ENCODE measurements around the gene ADGRL2. TPM values are rescaled to one million over a fixed set of nuclear protein-coding genes. Genes with fewer than 3 reads are reported as not detected.

Gene ADGRL2
- total and polyA plus RNA-seq, 2 donors (not counting 3 experiments of a cell fraction or from before 2014, with no cell fraction given), result 32.7 to 46.1 TPM

DNA sequence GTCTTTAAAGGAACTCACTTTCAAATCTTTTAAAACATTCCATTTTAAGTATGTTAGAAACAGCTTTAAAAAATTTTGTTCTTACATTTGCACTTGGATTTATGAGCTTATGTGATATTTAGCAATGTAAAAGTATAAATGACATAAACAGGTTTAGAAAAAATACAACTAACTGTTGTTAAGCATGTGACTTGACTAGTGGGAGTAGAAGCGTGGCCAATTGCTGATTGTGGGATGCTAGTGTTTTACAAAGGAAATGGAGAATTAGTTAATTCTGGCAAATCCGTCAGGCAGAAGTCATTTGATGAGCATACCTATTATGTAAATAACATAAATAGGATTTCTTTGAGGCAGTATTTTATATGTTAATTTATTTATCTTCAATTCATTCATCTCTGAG, 175.8 kb downstream of the ADGRL2 start:
- H3K4me3 ChIP-seq (replicated peaks in 1 of 3; ENCODE audit: insufficient read depth in 1 of 3, low read depth in 1 of 3, low read length in 3 of 3), result no peak overlapping the region
- no peaks in the 10 kb centered on the region for H3K27me3 ChIP-seq (ENCODE audit: control insufficient read depth in 2 of 2, insufficient read depth in 2 of 2, low read length in 2 of 2)
- POLR2A ChIA-PET, result no interaction called here
- no TSS peak for BruUV-seq (replicated peaks)
- H3K9me1 ChIP-seq (replicated peaks; ENCODE audit: control insufficient read depth, extremely low read depth, insufficient read depth, low read length), result no peaks in the 10 kb centered on the region
- H3K27ac ChIP-seq (ENCODE audit: insufficient read depth, low read depth, low read length), result no peak overlapping the region
- no peak overlapping the region for H3K4me2 ChIP-seq (ENCODE audit: insufficient read depth, low read length)
- no peak overlapping the region for H2AFZ ChIP-seq (ENCODE audit: low read depth, low read length)
- no peaks in the 10 kb centered on the region for H3K9me3 ChIP-seq (replicated peaks; ENCODE audit: control insufficient read depth, insufficient read depth, low read length)
- FAIRE-seq (no peak), DNase-seq (ENCODE audit: low read depth, low spot score) (no peak)
- no peak overlapping the region for H3K9ac ChIP-seq (replicated peaks; ENCODE audit: extremely low read depth, insufficient read depth, low read length)
- no peaks in the 10 kb centered on the region for H3K36me3 ChIP-seq (ENCODE audit: control insufficient read depth in 2 of 2, extremely low read depth in 1 of 2, insufficient read depth in 2 of 2, low read length in 2 of 2)
- TF ChIP-seq, protein P1, sequence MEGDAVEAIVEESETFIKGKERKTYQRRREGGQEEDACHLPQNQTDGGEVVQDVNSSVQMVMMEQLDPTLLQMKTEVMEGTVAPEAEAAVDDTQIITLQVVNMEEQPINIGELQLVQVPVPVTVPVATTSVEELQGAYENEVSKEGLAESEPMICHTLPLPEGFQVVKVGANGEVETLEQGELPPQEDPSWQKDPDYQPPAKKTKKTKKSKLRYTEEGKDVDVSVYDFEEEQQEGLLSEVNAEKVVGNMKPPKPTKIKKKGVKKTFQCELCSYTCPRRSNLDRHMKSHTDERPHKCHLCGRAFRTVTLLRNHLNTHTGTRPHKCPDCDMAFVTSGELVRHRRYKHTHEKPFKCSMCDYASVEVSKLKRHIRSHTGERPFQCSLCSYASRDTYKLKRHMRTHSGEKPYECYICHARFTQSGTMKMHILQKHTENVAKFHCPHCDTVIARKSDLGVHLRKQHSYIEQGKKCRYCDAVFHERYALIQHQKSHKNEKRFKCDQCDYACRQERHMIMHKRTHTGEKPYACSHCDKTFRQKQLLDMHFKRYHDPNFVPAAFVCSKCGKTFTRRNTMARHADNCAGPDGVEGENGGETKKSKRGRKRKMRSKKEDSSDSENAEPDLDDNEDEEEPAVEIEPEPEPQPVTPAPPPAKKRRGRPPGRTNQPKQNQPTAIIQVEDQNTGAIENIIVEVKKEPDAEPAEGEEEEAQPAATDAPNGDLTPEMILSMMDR (IDR thresholded peaks at IDR 0.05; ENCODE audit: extremely low read depth in 1 of 2, insufficient read depth in 1 of 2, low read depth in 1 of 2, low read length in 2 of 2), result no peak
- no peak for TF ChIP-seq POLR2A (IDR thresholded peaks at IDR 0.05; ENCODE audit: low read depth, low read length)
- TF ChIP-seq, protein P2, sequence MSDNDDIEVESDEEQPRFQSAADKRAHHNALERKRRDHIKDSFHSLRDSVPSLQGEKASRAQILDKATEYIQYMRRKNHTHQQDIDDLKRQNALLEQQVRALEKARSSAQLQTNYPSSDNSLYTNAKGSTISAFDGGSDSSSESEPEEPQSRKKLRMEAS (IDR thresholded peaks at IDR 0.05; ENCODE audit: insufficient read depth, insufficient read length), result no peak
- no peak for TF ChIP-seq EZH2 (IDR thresholded peaks at IDR 0.05; ENCODE audit: borderline replicate concordance, low read depth, low read length, severe bottlenecking)
- no peak for TF ChIP-seq POLR2AphosphoS5 (IDR thresholded peaks at IDR 0.05; ENCODE audit: insufficient read depth, low read depth, low read length)
- no peak for TF ChIP-seq MYC (IDR thresholded peaks at IDR 0.05; ENCODE audit: low read depth, low read length)
- TF ChIP-seq FOS (IDR thresholded peaks at IDR 0.05; ENCODE audit: borderline replicate concordance, insufficient read depth, low read length), result no peak
- TF ChIP-seq JUN (IDR thresholded peaks at IDR 0.05; ENCODE audit: borderline replicate concordance, insufficient read depth, insufficient read length, low read depth), result no peak
- no peak for TF ChIP-seq GATA2 (IDR thresholded peaks at IDR 0.05; ENCODE audit: insufficient read depth, insufficient read length, low read depth, low read length)
- CTCF ChIA-PET, result interaction anchor here (0.8 kb wide), 1 partner anchor 13 kb away, joined by 3 read pairs; no protein-coding TSS in a partner anchor
- no peaks in the 10 kb centered on the region for H4K20me1 ChIP-seq (replicated peaks; ENCODE audit: control insufficient read depth, extremely low read depth, insufficient read depth, low read length)
- H3K4me1 ChIP-seq (ENCODE audit: control insufficient read depth, extremely low read depth, insufficient read depth, low read length), result no peaks in the 10 kb centered on the region
- dilution Hi-C loops (cut with MboI; ENCODE audit: extremely low pct_ligation_motif_present, low sequenced_read_pairs) (no loop called here), intact Hi-C loops (cut with micrococcal nuclease) (no loop called here)
- no peaks in the 10 kb centered on the region for H3K79me2 ChIP-seq (ENCODE audit: control insufficient read depth, insufficient read depth, low read length)
